Tibial nerve (tissue), 4 donors: ENCODE results near the gene EP400.

Experiments
- EP300 ChIP-seq, 2 donors: sonication (generic); formaldehyde crosslinking; IDR thresholded peaks; one replicate each; pipeline ENCODE4 v1.6.1; 2017; ENCODE audit warnings: antibody characterized with exemption in 2 of 2, mild to moderate bottlenecking in 1 of 2
- POLR2A ChIP-seq, 2 donors: fragments of 450-650 bp; IDR thresholded peaks; one replicate each; pipeline ENCODE4 v1.6.1; 2017; ENCODE audit warnings: antibody characterized with exemption in 2 of 2, mild to moderate bottlenecking in 2 of 2, moderate library complexity in 2 of 2
- TF ChIP-seq, protein P1 (sequence below), 5 experiments: fragments of 200-600 bp in 3 of 5; fragments of 450-650 bp in 2 of 5; sonication (generic) in 3 of 5; IDR thresholded peaks; one replicate each; pipeline ENCODE4 v1.5.1; 2016 to 2019; ENCODE audit warnings: antibody characterized with exemption in 5 of 5, mild to moderate bottlenecking in 3 of 5, moderate library complexity in 2 of 5

DNA sequence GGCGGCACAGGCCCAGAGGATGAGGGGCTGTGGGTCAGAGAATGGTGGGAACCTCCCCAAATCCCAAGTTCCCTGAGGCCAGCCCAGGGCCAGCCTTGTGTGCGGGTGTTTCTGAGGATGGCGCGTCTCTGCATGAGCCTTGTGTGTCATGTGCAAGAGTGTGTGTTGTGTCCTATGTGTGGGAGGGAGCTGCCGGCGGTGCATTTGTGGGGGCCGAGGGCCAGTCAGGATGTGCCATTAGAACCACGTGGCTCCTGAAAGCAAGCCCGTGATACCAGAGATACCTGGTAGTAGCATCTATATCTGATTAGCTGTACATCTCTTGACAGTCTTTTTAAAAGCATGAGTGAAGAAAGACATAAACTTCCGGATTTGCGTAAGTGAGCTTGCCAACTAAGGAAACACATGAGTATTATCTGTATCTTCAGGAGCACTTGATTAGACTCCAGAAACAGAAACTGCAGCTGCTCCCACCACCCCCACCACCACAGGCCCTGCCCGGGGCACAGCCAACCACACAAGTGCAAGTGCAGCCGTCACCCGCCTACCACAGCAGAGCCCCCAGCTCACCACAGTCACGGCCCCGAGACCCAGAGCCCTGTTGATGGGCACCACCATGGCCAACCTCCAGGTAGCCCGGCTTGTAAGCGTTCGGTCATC lies 175.2 kb downstream of the EP400 start:
- TF ChIP-seq POLR2A (IDR thresholded peaks at IDR 0.05) = no peak
- TF ChIP-seq, protein P1, sequence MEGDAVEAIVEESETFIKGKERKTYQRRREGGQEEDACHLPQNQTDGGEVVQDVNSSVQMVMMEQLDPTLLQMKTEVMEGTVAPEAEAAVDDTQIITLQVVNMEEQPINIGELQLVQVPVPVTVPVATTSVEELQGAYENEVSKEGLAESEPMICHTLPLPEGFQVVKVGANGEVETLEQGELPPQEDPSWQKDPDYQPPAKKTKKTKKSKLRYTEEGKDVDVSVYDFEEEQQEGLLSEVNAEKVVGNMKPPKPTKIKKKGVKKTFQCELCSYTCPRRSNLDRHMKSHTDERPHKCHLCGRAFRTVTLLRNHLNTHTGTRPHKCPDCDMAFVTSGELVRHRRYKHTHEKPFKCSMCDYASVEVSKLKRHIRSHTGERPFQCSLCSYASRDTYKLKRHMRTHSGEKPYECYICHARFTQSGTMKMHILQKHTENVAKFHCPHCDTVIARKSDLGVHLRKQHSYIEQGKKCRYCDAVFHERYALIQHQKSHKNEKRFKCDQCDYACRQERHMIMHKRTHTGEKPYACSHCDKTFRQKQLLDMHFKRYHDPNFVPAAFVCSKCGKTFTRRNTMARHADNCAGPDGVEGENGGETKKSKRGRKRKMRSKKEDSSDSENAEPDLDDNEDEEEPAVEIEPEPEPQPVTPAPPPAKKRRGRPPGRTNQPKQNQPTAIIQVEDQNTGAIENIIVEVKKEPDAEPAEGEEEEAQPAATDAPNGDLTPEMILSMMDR (IDR thresholded peaks at IDR 0.05) = no peak
- no peak for TF ChIP-seq EP300 (IDR thresholded peaks at IDR 0.05)
